ENCODE results near the gene PRR5L.
A peak's percentile ranks its signal among the peaks of the same experiment; 100 is the strongest.

The PRR5L gene

GRCh38 chr11:36295926-36296325 is at the start of gene PRR5L:
PRR5L (plus strand) TSS chr11:36296288; CDS start chr11:36401122, 104,834 bp downstream.
- Histone ChIP-seq H3K36me3 (replicated peaks) (no peaks in the 10 kb centered on the region), H3K27ac (no peak within 1 kb of the TSS), H3K4me3 (ENCODE audit: low read depth, low read length) (no peak within 1 kb of the TSS), H3K27me3 (replicated peaks) (no peaks in the 10 kb centered on the region)
- DNase-seq = no peak
- in situ Hi-C loops (cut with HindIII; ENCODE audit: low pct_ligation_motif_present, low sequenced_read_pairs) = loop anchor here (25.0 kb wide), 1 partner anchor 191 kb away; no protein-coding TSS in a partner anchor
- TF ChIP-seq CTCF (IDR thresholded peaks at IDR 0.05; ENCODE audit: low read depth, low read length, missing control alignments) = no peak

- in situ Hi-C loops (cut with HindIII; ENCODE audit: low pct_ligation_motif_present, low sequenced_read_pairs) = no loop called here
Observed at GRCh38 chr11:36247493-36247892, 48.6 kb upstream of the PRR5L start.

GRCh38 chr11:36248436-36248835 is 47.7 kb upstream of the PRR5L start:
- H3K27me3 ChIP-seq (replicated peaks) = no peaks in the 10 kb centered on the region
- DNase-seq = no peak
- TF ChIP-seq CTCF (IDR thresholded peaks at IDR 0.05; ENCODE audit: low read depth, low read length, missing control alignments) = no peak
- H3K36me3 ChIP-seq (replicated peaks) = no peaks in the 10 kb centered on the region
- H3K4me3 ChIP-seq (ENCODE audit: low read depth, low read length) = no peak overlapping the region
- in situ Hi-C loops (cut with HindIII; ENCODE audit: low pct_ligation_motif_present, low sequenced_read_pairs) = no loop called here
- no peak overlapping the region for H3K27ac ChIP-seq

More at GRCh38 chr11:36247493-36247892, 48.6 kb upstream of the PRR5L start:
- no peak for DNase-seq
- no peak overlapping the region for H3K4me3 ChIP-seq (ENCODE audit: low read depth, low read length)
- TF ChIP-seq CTCF (IDR thresholded peaks at IDR 0.05; ENCODE audit: low read depth, low read length, missing control alignments) = no peak
- H3K27ac ChIP-seq = no peak overlapping the region
- H3K27me3 ChIP-seq (replicated peaks) = no peaks in the 10 kb centered on the region
- H3K36me3 ChIP-seq (replicated peaks) = no peaks in the 10 kb centered on the region

GRCh38 chr11:36249246-36249645 is 46.8 kb upstream of the PRR5L start:
- Histone ChIP-seq H3K27me3 (replicated peaks) (no peaks in the 10 kb centered on the region), H3K4me3 (ENCODE audit: low read depth, low read length) (no peak overlapping the region), H3K36me3 (replicated peaks) (no peaks in the 10 kb centered on the region), H3K27ac (no peak overlapping the region)
- in situ Hi-C loops (cut with HindIII; ENCODE audit: low pct_ligation_motif_present, low sequenced_read_pairs) = no loop called here
- peak; percentile 83 for DNase-seq
- TF ChIP-seq CTCF (IDR thresholded peaks at IDR 0.05; ENCODE audit: low read depth, low read length, missing control alignments) = no peak

GRCh38 chr11:36251823-36252222 is 44.3 kb upstream of the PRR5L start:
- H3K36me3 ChIP-seq (replicated peaks) = no peaks in the 10 kb centered on the region

More at GRCh38 chr11:36251823-36252222, 44.3 kb upstream of the PRR5L start:
- Histone ChIP-seq H3K27ac (no peak overlapping the region), H3K27me3 (replicated peaks) (no peaks in the 10 kb centered on the region), H3K4me3 (ENCODE audit: low read depth, low read length) (no peak overlapping the region)
- in situ Hi-C loops (cut with HindIII; ENCODE audit: low pct_ligation_motif_present, low sequenced_read_pairs) = loop anchor here (25.0 kb wide), 1 partner anchor 640 kb away; the partner anchor contains the start of gene FJX1
- TF ChIP-seq CTCF (IDR thresholded peaks at IDR 0.05; ENCODE audit: low read depth, low read length, missing control alignments) = no peak
- DNase-seq = no peak

Data from brain microvascular endothelial cell (primary cell).